GM23338 (cell line): Measurements from ENCODE around the gene DAGLA. TPM values are rescaled to one million over a fixed set of nuclear protein-coding genes. Genes with fewer than 3 reads are reported as not detected.

ENCODE experiments used
- ATAC-seq: fragments of 200-7000 bp; cut with Tn5 transposase; 3 replicates; pipeline ENCODE4 v1.9.1; 2020
- DNase-seq: peaks from one replicate; pipeline ENCODE4 v3.0.0-alpha.2; 2015; ENCODE audit warnings: low spot score
- H2AFZ ChIP-seq: fragments of 200-600 bp; sonication (generic); 2 replicates; pipeline ENCODE4 v1.8.0; 2016; ENCODE audit warnings: antibody characterized with exemption, mild to moderate bottlenecking, moderate library complexity
- H3F3A ChIP-seq: fragments of 200-600 bp; sonication (generic); replicated peaks from 2 replicates; pipeline ENCODE4 v1.8.0; 2017; ENCODE audit warnings: antibody characterized with exemption, mixed run types, low read depth
- H3K27ac ChIP-seq: fragments of 200-600 bp; sonication (generic); 2 replicates; pipeline ENCODE4 v1.6.1; 2016; ENCODE audit warnings: low read depth
- H3K27me3 ChIP-seq: fragments of 200-600 bp; sonication (generic); 2 replicates; pipeline ENCODE4 v1.8.0; 2016; ENCODE audit warnings: mild to moderate bottlenecking, mixed run types, moderate library complexity; ENCODE audit not compliant: insufficient read depth
- H3K36me3 ChIP-seq: fragments of 200-600 bp; sonication (generic); 2 replicates; pipeline ENCODE4 v1.8.0; 2016; ENCODE audit warnings: mild to moderate bottlenecking; ENCODE audit not compliant: insufficient read depth
- H3K4me1 ChIP-seq: fragments of 200-600 bp; sonication (generic); 2 replicates; pipeline ENCODE4 v1.8.0; 2016; ENCODE audit warnings: mild to moderate bottlenecking, moderate library complexity; ENCODE audit not compliant: insufficient read depth
- H3K4me2 ChIP-seq: fragments of 200-600 bp; sonication (generic); 2 replicates; pipeline ENCODE4 v1.7.1; 2017; ENCODE audit warnings: mixed run types
- H3K4me3 ChIP-seq: fragments of 200-600 bp; sonication (generic); 2 replicates; pipeline ENCODE4 v1.6.1; 2016; ENCODE audit warnings: mixed run types
- H3K79me2 ChIP-seq: fragments of 200-600 bp; sonication (generic); replicated peaks from 2 replicates; pipeline ENCODE4 v1.8.0; 2017; ENCODE audit warnings: mild to moderate bottlenecking; ENCODE audit not compliant: insufficient read depth
- H3K9me2 ChIP-seq: fragments of 200-600 bp; sonication (generic); 2 replicates; pipeline ENCODE4 v1.8.0; 2017; ENCODE audit not compliant: insufficient read depth
- H4K20me1 ChIP-seq: fragments of 200-600 bp; sonication (generic); replicated peaks from 2 replicates; pipeline ENCODE4 v1.8.0; 2017; ENCODE audit warnings: mild to moderate bottlenecking; ENCODE audit not compliant: insufficient read depth
- H3K27ac Mint-ChIP-seq: 2 replicates; pipeline ENCODE4 v1.8.0; 2020; ENCODE audit warnings: inconsistent platforms, mild to moderate bottlenecking, moderate library complexity, mixed read lengths
- H3K27me3 Mint-ChIP-seq: 3 replicates; pipeline ENCODE4 v1.8.0; 2022; ENCODE audit warnings: low read depth, mild to moderate bottlenecking, moderate library complexity, mixed read lengths, inconsistent platforms; ENCODE audit not compliant: insufficient read depth, poor library complexity
- H3K36me3 Mint-ChIP-seq: 3 replicates; pipeline ENCODE4 v1.8.0; 2021; ENCODE audit warnings: low read depth, mild to moderate bottlenecking, inconsistent platforms, moderate library complexity, mixed read lengths
- H3K4me1 Mint-ChIP-seq: 3 replicates; pipeline ENCODE4 v1.8.0; 2020; ENCODE audit warnings: mild to moderate bottlenecking, inconsistent platforms, mixed read lengths
- H3K4me3 Mint-ChIP-seq: 3 replicates; pipeline ENCODE4 v1.8.0; 2021; ENCODE audit warnings: moderate library complexity, mild to moderate bottlenecking, inconsistent platforms, mixed read lengths
- H3K9me3 Mint-ChIP-seq: 3 replicates; pipeline ENCODE4 v1.8.0; 2020; ENCODE audit warnings: moderate library complexity, mild to moderate bottlenecking, inconsistent platforms, mixed read lengths
- CREB1 ChIP-seq: fragments of 250-450 bp; sonication (Bioruptor Pico); IDR thresholded peaks from 2 replicates; pipeline ENCODE4 v1.5.0; 2020; ENCODE audit warnings: low read depth, mild to moderate bottlenecking, moderate library complexity
- CTCF ChIP-seq, 2 experiments: fragments of 200-600 bp in 1 of 2; sonication (generic) in 1 of 2; conservative IDR thresholded peaks; 2 replicates each; pipeline versions ENCODE4 v1.5.1 to v1.6.1; 2016 to 2017; ENCODE audit warnings: antibody characterized with exemption in 2 of 2, low read depth in 2 of 2, mild to moderate bottlenecking in 2 of 2, moderate library complexity in 1 of 2
- ETS1 ChIP-seq: IDR thresholded peaks from 2 replicates; pipeline ENCODE4 v1.6.1; 2016; ENCODE audit warnings: antibody characterized with exemption
- EZH2 ChIP-seq: fragments of 200-600 bp; sonication (generic); IDR thresholded peaks from one replicate; pipeline ENCODE4 v1.8.0; 2017; ENCODE audit warnings: antibody characterized with exemption, mild to moderate bottlenecking, low read depth; ENCODE audit not compliant: unreplicated experiment
- EZH2phosphoT487 ChIP-seq: fragments of 200-600 bp; sonication (generic); IDR thresholded peaks from one replicate; pipeline ENCODE4 v1.8.1; 2018; ENCODE audit warnings: antibody characterized with exemption; ENCODE audit not compliant: unreplicated experiment
- JUNB ChIP-seq: IDR thresholded peaks from one replicate; pipeline ENCODE4 v1.6.1; 2016; ENCODE audit warnings: antibody characterized with exemption; ENCODE audit not compliant: unreplicated experiment
- NANOG ChIP-seq: IDR thresholded peaks from 2 replicates; pipeline ENCODE4 v1.6.1; 2016; ENCODE audit warnings: antibody characterized with exemption, borderline replicate concordance
- POLR2AphosphoS5 ChIP-seq: IDR thresholded peaks from 2 replicates; pipeline ENCODE4 v1.6.1; 2016; ENCODE audit warnings: antibody characterized with exemption, low read depth
- STAT1 ChIP-seq: IDR thresholded peaks from one replicate; pipeline ENCODE4 v1.6.1; 2016; ENCODE audit warnings: antibody characterized with exemption; ENCODE audit not compliant: unreplicated experiment
- ZNF114 ChIP-seq: fragments of 250-450 bp; sonication (Bioruptor Pico); IDR thresholded peaks from 2 replicates; pipeline ENCODE4 v1.5.0; 2020; ENCODE audit warnings: mild to moderate bottlenecking, moderate library complexity
- ZNF331 ChIP-seq: fragments of 250-450 bp; sonication (Bioruptor Pico); IDR thresholded peaks from 2 replicates; pipeline ENCODE4 v1.5.0; 2020; ENCODE audit warnings: low read depth, mild to moderate bottlenecking, moderate library complexity
- ZNF462 ChIP-seq: fragments of 250-450 bp; sonication (Bioruptor Pico); IDR thresholded peaks from 2 replicates; pipeline ENCODE4 v1.5.0; 2020; ENCODE audit warnings: mild to moderate bottlenecking, moderate library complexity
- polyA plus RNA-seq: library from polyadenylated mRNA; unstranded; fragments of >200 nt; fragmentation: Nextera tagmentation; extraction: Ambion mirVana; gene quantifications from 2 replicates; pipeline ENCODE4 v1.2.1, GENCODE V29; 2016
- total RNA-seq: library from RNA; depleted of rRNA; stranded (reverse); fragments of >200 nt; shearing (Covaris generic); gene quantifications from 2 replicates; pipeline ENCODE4 v1.2.3, GENCODE V29; 2014
- TF ChIP-seq, protein P1 (sequence below): IDR thresholded peaks from one replicate; pipeline ENCODE4 v1.6.1; 2018; ENCODE audit warnings: antibody characterized with exemption; ENCODE audit not compliant: unreplicated experiment

The DAGLA gene
- total and polyA plus RNA-seq, 2 experiments from 2014 or later: 0.55 to 2.5 TPM

DNA sequence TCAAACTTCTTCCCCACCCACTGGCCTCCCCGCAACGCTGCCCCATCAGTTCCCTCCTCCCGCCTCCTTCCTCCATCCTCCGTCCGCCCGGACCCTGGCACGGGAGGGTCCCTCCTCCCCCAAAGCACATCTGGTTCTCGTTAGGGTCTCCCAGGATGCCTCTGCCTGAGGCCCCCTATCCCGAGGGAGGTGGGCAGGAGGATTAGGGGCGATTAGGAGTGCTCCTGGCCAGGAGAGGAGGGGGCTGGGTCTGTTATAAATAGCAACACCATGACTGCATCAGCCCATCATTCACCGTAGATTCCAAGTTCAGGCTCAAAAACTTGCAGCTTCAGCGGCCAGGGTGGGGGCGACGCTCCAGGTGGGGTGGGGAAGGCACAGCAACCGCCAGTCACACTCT is 82.6 kb downstream of the DAGLA start:
- Histone ChIP-seq H3K27me3 (no peaks in the 10 kb centered on the region), H3K4me2 (no peak overlapping the region)

More for the DNA sequence above, 82.6 kb downstream of the DAGLA start:
- TF ChIP-seq ZNF114 (CRISPR knock-in tag) (no peak), ZNF331 (no peak), CTCF (conservative IDR thresholded peaks at IDR 0.05; ENCODE audit: low read depth in 2 of 2) (no peak), STAT1 (no peak), JUNB (no peak), POLR2AphosphoS5 (no peak), CREB1 (no peak), ZNF462 (CRISPR knock-in tag) (no peak), NANOG (no peak), ETS1 (no peak), EZH2 (no peak), EZH2phosphoT487 (no peak)
- TF ChIP-seq, protein P1, sequence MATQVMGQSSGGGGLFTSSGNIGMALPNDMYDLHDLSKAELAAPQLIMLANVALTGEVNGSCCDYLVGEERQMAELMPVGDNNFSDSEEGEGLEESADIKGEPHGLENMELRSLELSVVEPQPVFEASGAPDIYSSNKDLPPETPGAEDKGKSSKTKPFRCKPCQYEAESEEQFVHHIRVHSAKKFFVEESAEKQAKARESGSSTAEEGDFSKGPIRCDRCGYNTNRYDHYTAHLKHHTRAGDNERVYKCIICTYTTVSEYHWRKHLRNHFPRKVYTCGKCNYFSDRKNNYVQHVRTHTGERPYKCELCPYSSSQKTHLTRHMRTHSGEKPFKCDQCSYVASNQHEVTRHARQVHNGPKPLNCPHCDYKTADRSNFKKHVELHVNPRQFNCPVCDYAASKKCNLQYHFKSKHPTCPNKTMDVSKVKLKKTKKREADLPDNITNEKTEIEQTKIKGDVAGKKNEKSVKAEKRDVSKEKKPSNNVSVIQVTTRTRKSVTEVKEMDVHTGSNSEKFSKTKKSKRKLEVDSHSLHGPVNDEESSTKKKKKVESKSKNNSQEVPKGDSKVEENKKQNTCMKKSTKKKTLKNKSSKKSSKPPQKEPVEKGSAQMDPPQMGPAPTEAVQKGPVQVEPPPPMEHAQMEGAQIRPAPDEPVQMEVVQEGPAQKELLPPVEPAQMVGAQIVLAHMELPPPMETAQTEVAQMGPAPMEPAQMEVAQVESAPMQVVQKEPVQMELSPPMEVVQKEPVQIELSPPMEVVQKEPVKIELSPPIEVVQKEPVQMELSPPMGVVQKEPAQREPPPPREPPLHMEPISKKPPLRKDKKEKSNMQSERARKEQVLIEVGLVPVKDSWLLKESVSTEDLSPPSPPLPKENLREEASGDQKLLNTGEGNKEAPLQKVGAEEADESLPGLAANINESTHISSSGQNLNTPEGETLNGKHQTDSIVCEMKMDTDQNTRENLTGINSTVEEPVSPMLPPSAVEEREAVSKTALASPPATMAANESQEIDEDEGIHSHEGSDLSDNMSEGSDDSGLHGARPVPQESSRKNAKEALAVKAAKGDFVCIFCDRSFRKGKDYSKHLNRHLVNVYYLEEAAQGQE: no peak
- Histone ChIP-seq H4K20me1 (no peaks in the 10 kb centered on the region), H3K79me2 (no peaks in the 10 kb centered on the region), H3K4me3 (no peak overlapping the region), H2AFZ (no peak overlapping the region), H3K36me3 (no peaks in the 10 kb centered on the region), H3K9me2 (no peaks in the 10 kb centered on the region), H3K27ac (no peak overlapping the region), H3K4me1 (peaks cover 15% of the 10 kb centered on the region; the same call in 1 of the 2 replicates), H3F3A (no peaks in the 10 kb centered on the region)
- Mint-ChIP-seq H3K36me3 (no peaks in the 10 kb centered on the region), H3K4me3 (no peak overlapping the region), H3K27ac (no peak overlapping the region), H3K4me1 (peaks cover 21% of the 10 kb centered on the region; the same call in 2 of the 3 replicates), H3K9me3 (no peaks in the 10 kb centered on the region; the same call in 2 of the 3 replicates), H3K27me3 (peaks cover 13% of the 10 kb centered on the region)
- DNase-seq (no peak), ATAC-seq (no peak)
